ENCODE results near the gene CELF2.

GRCh38 chr10:11057448-11057847 lies 39.8 kb downstream of the CELF2 start:
- no peak for TF ChIP-seq CTCF (conservative IDR thresholded peaks at IDR 0.05)
- TF ChIP-seq ZFX (IDR thresholded peaks at IDR 0.05), result no peak
